Measurements from ENCODE around the gene WDR18. TPM values are rescaled to one million over a fixed set of nuclear protein-coding genes. Genes with fewer than 3 reads are reported as not detected.

Gene WDR18
- total and polyA plus RNA-seq, 2 of the 8 experiments (the other 6 are each of a cell fraction or from before 2014, with no cell fraction given): 87.7 to 177 TPM

DNA sequence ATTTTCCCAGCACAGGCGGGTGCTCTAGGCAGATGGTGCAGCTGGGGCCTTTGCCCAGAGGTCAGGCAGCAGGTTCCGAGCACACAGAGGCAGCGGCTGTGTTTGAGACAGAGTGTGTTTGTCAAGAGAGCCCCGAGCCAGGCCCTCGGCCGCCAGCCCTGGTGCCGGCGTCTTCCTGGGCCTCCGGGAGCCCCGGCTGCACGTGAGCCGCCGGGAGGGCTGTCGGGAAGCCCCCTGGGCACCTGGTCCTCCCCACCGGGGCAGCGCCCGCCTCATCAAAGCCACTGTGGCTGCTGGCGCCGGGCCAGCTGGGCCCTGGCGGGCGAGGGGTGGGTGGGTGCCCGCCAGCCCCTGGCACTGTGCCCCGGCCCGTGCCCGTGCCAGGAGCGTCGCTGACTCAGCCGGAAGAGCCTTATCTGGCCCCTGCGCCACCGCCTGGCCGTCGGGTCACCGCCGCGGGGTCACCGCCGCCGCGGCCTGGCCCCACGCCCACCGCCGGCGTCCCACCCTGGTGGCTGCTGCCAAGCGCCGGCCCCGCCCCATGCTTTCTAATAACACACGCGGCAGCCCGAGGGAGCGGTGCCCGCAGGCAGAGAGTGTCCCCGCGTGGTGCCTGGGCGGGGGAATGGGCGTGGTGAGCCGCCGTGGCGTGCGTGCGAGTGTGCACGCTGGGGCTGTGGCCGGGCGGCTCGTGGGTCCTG is 43.4 kb upstream of the WDR18 start:
- H2BK120ac ChIP-seq (replicated peaks; ENCODE audit: low read depth, low read length): no peak overlapping the region
- no peak overlapping the region for H2BK15ac ChIP-seq (ENCODE audit: low read length)
- no peak overlapping the region for H2AFZ ChIP-seq (ENCODE audit: low read length)
- H3K4me1 ChIP-seq (replicated peaks in 1 of 4; ENCODE audit: control insufficient read depth in 3 of 4, insufficient read depth in 4 of 4, low read length in 3 of 4): no peaks in the 10 kb centered on the region
- H2BK20ac ChIP-seq (ENCODE audit: low read length): no peak overlapping the region
- H3K23me2 ChIP-seq (ENCODE audit: low read depth, low read length): no peaks in the 10 kb centered on the region
- H2AK5ac ChIP-seq (ENCODE audit: low read depth, low read length): no peak overlapping the region
- no peak overlapping the region for H3K23ac ChIP-seq (ENCODE audit: insufficient read length)
- H3K36me3 ChIP-seq (ENCODE audit: control insufficient read depth in 2 of 4, insufficient read depth in 4 of 4, low read length in 3 of 4): peaks cover 3 to 9% (median 5%) of the 10 kb centered on the region in 4 experiments; a peak in 7 of 8 replicates
- FAIRE-seq (no peak), DNase-seq (ENCODE audit: low read depth in 1 of 2, low spot score in 2 of 2) (no peak)
- H3K9me3 ChIP-seq (ENCODE audit: insufficient read depth in 2 of 2, low read depth in 1 of 2, low read length in 1 of 2): no peaks in the 10 kb centered on the region
- no peak overlapping the region for H4K5ac ChIP-seq (ENCODE audit: insufficient read length, low read depth, low read length)
- H3K56ac ChIP-seq (replicated peaks; ENCODE audit: insufficient read length, low read depth, low read length): no peak overlapping the region
- H3K14ac ChIP-seq (ENCODE audit: insufficient read length): no peak overlapping the region
- H3K18ac ChIP-seq (ENCODE audit: extremely low read depth, low read length): no peak overlapping the region
- no peak overlapping the region for H4K8ac ChIP-seq (ENCODE audit: extremely low read depth, insufficient read depth, low read length)
- H3K79me1 ChIP-seq (ENCODE audit: low read depth, low read length): peaks cover 21% of the 10 kb centered on the region
- no peak overlapping the region for H2BK5ac ChIP-seq (ENCODE audit: low read depth, low read length)
- CTCF ChIA-PET (ENCODE audit: partially characterized antibody): interaction anchor here (1.4 to 1.6 kb wide), 3 partner anchors 10 to 44 kb away, joined by 3 to 7 read pairs (median 4); partner anchors contain the start of gene WDR18
- no peak overlapping the region for H4K91ac ChIP-seq (replicated peaks; ENCODE audit: insufficient read length, low read length)
- POLR2A ChIA-PET (ENCODE audit: partially characterized antibody): interaction anchor here (2.9 kb wide), 1 partner anchor 12 kb away, joined by 8 read pairs; no protein-coding TSS in a partner anchor
- peaks cover 7 to 40% of the 10 kb centered on the region in 2 experiments for H4K20me1 ChIP-seq (replicated peaks in 1 of 2; ENCODE audit: control insufficient read depth in 1 of 2, insufficient read depth in 2 of 2, low read length in 2 of 2)
- no peak overlapping the region for H2BK12ac ChIP-seq (ENCODE audit: low read depth, low read length)
- H3K79me2 ChIP-seq (ENCODE audit: control insufficient read depth in 1 of 2, insufficient read depth in 2 of 2, low read length in 2 of 2): peaks cover 5 to 59% of the 10 kb centered on the region in 2 experiments
- no peak overlapping the region for H3K4me2 ChIP-seq (ENCODE audit: insufficient read depth in 1 of 2, low read depth in 2 of 2, low read length in 2 of 2)
- no peak overlapping the region for H3K4me3 ChIP-seq (ENCODE audit: extremely low read depth in 1 of 4, insufficient read depth in 2 of 4, low read depth in 3 of 4, low read length in 4 of 4)
- H3K9ac ChIP-seq (replicated peaks in 1 of 4; ENCODE audit: extremely low read depth in 1 of 4, low read depth in 3 of 4, low read length in 3 of 4): no peak overlapping the region
- no peak overlapping the region for H3K27ac ChIP-seq (ENCODE audit: low read depth, low read length)
- 95% methylated on average over 57 of the region's 64 CpGs; no CpG with 5 or more reads in 1 of the 2 experiments for WGBS, 2 experiments (ENCODE audit: extremely low coverage in 1 of 2, insufficient coverage in 1 of 2, insufficient read length in 1 of 2, insufficient replicate concordance in 2 of 2, low coverage in 1 of 2, low lambda C conversion rate in 2 of 2, missing lambda C conversion rate in 1 of 2)
- no peaks in the 10 kb centered on the region for H3K27me3 ChIP-seq (replicated peaks in 1 of 4; ENCODE audit: control insufficient read depth in 3 of 4, extremely low read depth in 1 of 4, insufficient read depth in 3 of 4, low read length in 3 of 4)
- H3K4ac ChIP-seq (replicated peaks; ENCODE audit: insufficient read length, low read depth, low read length): no peak overlapping the region

Data from H1 (cell line).